H1 (cell line): ENCODE results near the gene CD68. TPM values are rescaled to one million over a fixed set of nuclear protein-coding genes. Genes with fewer than 3 reads are reported as not detected.

Source experiments
- ASH2L ChIP-seq: fragments of 200-600, 300-600 bp; sonication (generic); IDR thresholded peaks from one replicate; pipeline ENCODE4 v1.7.1; 2017; ENCODE audit warnings: low read length
- CREB1 ChIP-seq: IDR thresholded peaks from 2 replicates; pipeline ENCODE4 v1.6.1; 2012; ENCODE audit warnings: inconsistent platforms
- CTBP2 ChIP-seq: IDR thresholded peaks from 2 replicates; pipeline ENCODE4 v1.7.0; 2011; ENCODE audit warnings: borderline replicate concordance, mild to moderate bottlenecking, moderate library complexity, mixed read lengths, low read length; ENCODE audit not compliant: insufficient read depth, insufficient read length
- EZH2 ChIP-seq: fragments of 200-600 bp; sonication (generic); IDR thresholded peaks from 2 replicates; pipeline ENCODE4 v1.7.1; 2012; ENCODE audit warnings: low read depth, mild to moderate bottlenecking, moderate library complexity, low read length, inconsistent platforms; ENCODE audit not compliant: severe bottlenecking
- HDAC2 ChIP-seq, 2 experiments: fragments of 300-600 bp in 1 of 2; sonication (generic) in 1 of 2; IDR thresholded peaks; 2 replicates each; pipeline ENCODE4 v1.6.1; 2011 to 2012; ENCODE audit warnings: low read depth in 2 of 2, low read length in 2 of 2, mild to moderate bottlenecking in 2 of 2, moderate library complexity in 2 of 2, borderline replicate concordance in 1 of 2, inconsistent platforms in 1 of 2
- KDM4A ChIP-seq: IDR thresholded peaks from one replicate; pipeline ENCODE4 v1.7.1; 2012; ENCODE audit warnings: low read depth, mild to moderate bottlenecking, moderate library complexity, low read length, inconsistent platforms; ENCODE audit not compliant: severe bottlenecking
- KDM5A ChIP-seq: fragments of 200-600 bp; IDR thresholded peaks from 2 replicates; pipeline ENCODE4 v1.7.1; 2012; ENCODE audit warnings: mild to moderate bottlenecking, low read length, inconsistent platforms, mixed read lengths
- NRF1 ChIP-seq: IDR thresholded peaks from 2 replicates; pipeline ENCODE4 v1.6.1; 2011; ENCODE audit warnings: mild to moderate bottlenecking, low read depth, low read length, improper control_type of control experiment
- POLR2A ChIP-seq, 2 experiments: IDR thresholded peaks; 1 replicate in 1 of 2; 2 replicates in 1 of 2; pipeline ENCODE4 v1.6.1; 2011; ENCODE audit warnings: low read depth in 2 of 2, low read length in 2 of 2, mild to moderate bottlenecking in 2 of 2; ENCODE audit errors: control extremely low read depth in 1 of 2
- POLR2AphosphoS5 ChIP-seq: IDR thresholded peaks from 2 replicates; pipeline ENCODE4 v1.6.1; 2011; ENCODE audit warnings: low read depth, low read length
- POU5F1 ChIP-seq: IDR thresholded peaks from 2 replicates; pipeline ENCODE4 v1.6.1; 2011; ENCODE audit warnings: low read depth, mild to moderate bottlenecking, low read length, moderate library complexity
- TAF1 ChIP-seq: IDR thresholded peaks from 2 replicates; pipeline ENCODE4 v1.6.1; 2011; ENCODE audit warnings: mild to moderate bottlenecking, low read depth, low read length
- TAF7 ChIP-seq: optimal IDR thresholded peaks from 2 replicates; pipeline ENCODE3; 2011; ENCODE audit warnings: low read depth, mild to moderate bottlenecking, inconsistent platforms, low read length, moderate library complexity, borderline replicate concordance
- TBP ChIP-seq: IDR thresholded peaks from 2 replicates; pipeline ENCODE4 v1.6.1; 2011; ENCODE audit warnings: low read depth, low read length, improper control_type of control experiment
- polyA plus RNA-seq, 7 experiments: library from polyadenylated mRNA; depleted of rRNA in 3 of 7; stranded (reverse) in 5 of 7; unstranded in 2 of 7; fragments of >200 nt in 5 of 7; fragments of 200-250 nt in 2 of 7; gene quantifications; 1 replicate in 5 of 7; 2 replicates in 1 of 7; 4 replicates in 1 of 7; pipeline versions ENCODE4 v1.2.1 to v1.2.3, GENCODE V29; 2011 to 2013; ENCODE audit warnings: missing spikeins in 2 of 7, mixed read lengths in 2 of 7
- total RNA-seq: library from RNA; stranded (reverse); fragmentation: NEBNext Ultra II Directional; extraction: Animal tissue kit (Norgen Biotek cat#: 25700); gene quantifications from 2 replicates; pipeline ENCODE4 v1.2.1, GENCODE V29; 2021
- TF ChIP-seq, protein P1 (sequence below): IDR thresholded peaks from 2 replicates; pipeline ENCODE4 v1.6.1; 2012; ENCODE audit warnings: inconsistent platforms
- TF ChIP-seq, protein P2 (sequence below): IDR thresholded peaks from 2 replicates; pipeline ENCODE4 v1.6.1; 2011; ENCODE audit warnings: low read depth, mild to moderate bottlenecking, low read length; ENCODE audit not compliant: insufficient read depth

The CD68 gene
- total and polyA plus RNA-seq, 2 of the 8 experiments (the other 6 are each of a cell fraction or from before 2014, with no cell fraction given): 0.18 TPM; not detected in 1

- TF ChIP-seq, protein P1, sequence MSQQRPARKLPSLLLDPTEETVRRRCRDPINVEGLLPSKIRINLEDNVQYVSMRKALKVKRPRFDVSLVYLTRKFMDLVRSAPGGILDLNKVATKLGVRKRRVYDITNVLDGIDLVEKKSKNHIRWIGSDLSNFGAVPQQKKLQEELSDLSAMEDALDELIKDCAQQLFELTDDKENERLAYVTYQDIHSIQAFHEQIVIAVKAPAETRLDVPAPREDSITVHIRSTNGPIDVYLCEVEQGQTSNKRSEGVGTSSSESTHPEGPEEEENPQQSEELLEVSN: peak; percentile 53
- TF ChIP-seq TAF7: peak; percentile 58
- TF ChIP-seq, protein P2, sequence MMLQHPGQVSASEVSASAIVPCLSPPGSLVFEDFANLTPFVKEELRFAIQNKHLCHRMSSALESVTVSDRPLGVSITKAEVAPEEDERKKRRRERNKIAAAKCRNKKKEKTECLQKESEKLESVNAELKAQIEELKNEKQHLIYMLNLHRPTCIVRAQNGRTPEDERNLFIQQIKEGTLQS: peak; percentile 66
- TF ChIP-seq CTBP2: no peak
- peak; percentile 59 for TF ChIP-seq NRF1
- TF ChIP-seq TBP: peak; percentile 45; the same call in 1 of the 2 replicates
- TF ChIP-seq POLR2A (IDR thresholded peaks at IDR 0.05; ENCODE audit: control extremely low read depth in 1 of 2, low read depth in 2 of 2, low read length in 2 of 2): peak; percentile 29 to 54; a peak in 2 of 3 replicates
- peak; percentile 27 for TF ChIP-seq KDM4A
- peak in 1 of 2 experiments; percentile 65; a peak in 1 of 4 replicates for TF ChIP-seq HDAC2 (IDR thresholded peaks at IDR 0.05; ENCODE audit: borderline replicate concordance in 1 of 2, low read depth in 2 of 2, low read length in 2 of 2)
- peak; percentile 36 for TF ChIP-seq POLR2AphosphoS5
- TF ChIP-seq TAF1: peak; percentile 55; the same call in 1 of the 2 replicates
- TF ChIP-seq KDM5A: peak; percentile 64; the same call in 1 of the 2 replicates
- TF ChIP-seq EZH2: no peak
- TF ChIP-seq POU5F1: no peak
- peak; percentile 97 for TF ChIP-seq CREB1
- TF ChIP-seq ASH2L: peak; percentile 85
Observed at GRCh38 chr17:7561589-7562207, 17.7 kb upstream of the CD68 start, which contains the start of gene SENP3 (continued).
